Ascending aorta (tissue), 2 donors: ENCODE measurements around the gene DGKI. TPM values are rescaled to one million over a fixed set of nuclear protein-coding genes. Genes with fewer than 3 reads are reported as not detected.

ENCODE experiments used
- DNase-seq, 2 donors: peaks; one replicate each; pipeline ENCODE4 v3.0.0-alpha.2; 2019; ENCODE audit warnings: low spot score in 2 of 2
- H3K27ac ChIP-seq, 2 donors: fragments of 200-600 bp; sonication (generic); one replicate each; pipeline ENCODE4 v1.5.1; 2016 to 2017; ENCODE audit warnings: mild to moderate bottlenecking in 1 of 2
- H3K27me3 ChIP-seq: fragments of 200-600 bp; sonication (generic); one replicate; pipeline ENCODE4 v1.5.1; 2017
- H3K36me3 ChIP-seq, 2 donors: fragments of 200-600 bp; sonication (generic); one replicate each; pipeline ENCODE4 v1.5.1; 2016
- H3K4me1 ChIP-seq, 2 donors: fragments of 200-600 bp; sonication (generic); one replicate each; pipeline ENCODE4 v1.5.1; 2016 to 2017; ENCODE audit warnings: mild to moderate bottlenecking in 1 of 2
- H3K4me3 ChIP-seq, 2 donors: fragments of 200-600 bp; sonication (generic); one replicate each; pipeline ENCODE4 v1.5.1; 2016 to 2017; ENCODE audit warnings: mild to moderate bottlenecking in 1 of 2
- H3K9me3 ChIP-seq, 2 donors: fragments of 200-600 bp; sonication (generic); one replicate each; pipeline ENCODE4 v1.5.1; 2016
- intact Hi-C: fragments of 100-400 bp; cut with DNase I; formaldehyde crosslinking; loops from one replicate; pipeline ENCODE4 v1.15.1; 2023
- total RNA-seq: library from RNA; depleted of rRNA; stranded (reverse); fragments of >200 nt; gene quantifications from one replicate; pipeline ENCODE4 v1.1.0, GENCODE V29; 2016
- TF ChIP-seq, protein P1 (sequence below), 3 experiments: fragments of 200-600 bp in 2 of 3; fragments of 450-650 bp in 1 of 3; sonication (generic) in 2 of 3; IDR thresholded peaks; one replicate each; pipeline ENCODE4 v1.5.1; 2016 to 2019; ENCODE audit warnings: antibody characterized with exemption in 3 of 3, mild to moderate bottlenecking in 1 of 3, moderate library complexity in 1 of 3

The DGKI gene
- total RNA-seq, 1 donor from 2014 or later = 13.4 TPM

DNA sequence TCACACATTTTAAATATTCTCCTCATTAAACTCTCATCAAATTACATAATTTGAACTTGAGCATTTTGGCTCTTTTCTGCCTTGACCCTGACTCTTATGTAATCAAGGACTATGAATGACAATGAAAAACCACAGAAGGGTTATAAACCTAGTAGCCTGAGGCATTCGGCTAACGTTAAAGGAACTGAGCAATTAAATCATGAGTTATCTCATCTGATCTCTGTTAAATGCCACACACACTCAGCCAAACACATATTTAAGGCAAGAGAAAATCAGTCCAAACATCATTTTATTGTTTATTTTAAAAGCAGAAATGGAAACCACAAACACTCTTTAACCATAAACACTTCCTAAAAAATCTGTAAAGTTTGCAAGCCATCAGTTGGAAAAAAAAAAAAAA is 204.3 kb downstream of the DGKI start:
- Histone ChIP-seq H3K9me3 (no peaks in the 10 kb centered on the region), H3K27ac (no peak overlapping the region), H3K4me3 (no peak overlapping the region), H3K27me3 (no peaks in the 10 kb centered on the region), H3K36me3 (no peaks in the 10 kb centered on the region), H3K4me1 (no peaks in the 10 kb centered on the region)
- TF ChIP-seq, protein P1, sequence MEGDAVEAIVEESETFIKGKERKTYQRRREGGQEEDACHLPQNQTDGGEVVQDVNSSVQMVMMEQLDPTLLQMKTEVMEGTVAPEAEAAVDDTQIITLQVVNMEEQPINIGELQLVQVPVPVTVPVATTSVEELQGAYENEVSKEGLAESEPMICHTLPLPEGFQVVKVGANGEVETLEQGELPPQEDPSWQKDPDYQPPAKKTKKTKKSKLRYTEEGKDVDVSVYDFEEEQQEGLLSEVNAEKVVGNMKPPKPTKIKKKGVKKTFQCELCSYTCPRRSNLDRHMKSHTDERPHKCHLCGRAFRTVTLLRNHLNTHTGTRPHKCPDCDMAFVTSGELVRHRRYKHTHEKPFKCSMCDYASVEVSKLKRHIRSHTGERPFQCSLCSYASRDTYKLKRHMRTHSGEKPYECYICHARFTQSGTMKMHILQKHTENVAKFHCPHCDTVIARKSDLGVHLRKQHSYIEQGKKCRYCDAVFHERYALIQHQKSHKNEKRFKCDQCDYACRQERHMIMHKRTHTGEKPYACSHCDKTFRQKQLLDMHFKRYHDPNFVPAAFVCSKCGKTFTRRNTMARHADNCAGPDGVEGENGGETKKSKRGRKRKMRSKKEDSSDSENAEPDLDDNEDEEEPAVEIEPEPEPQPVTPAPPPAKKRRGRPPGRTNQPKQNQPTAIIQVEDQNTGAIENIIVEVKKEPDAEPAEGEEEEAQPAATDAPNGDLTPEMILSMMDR (IDR thresholded peaks at IDR 0.05) = no peak
- intact Hi-C loops = no loop called here
- no peak for DNase-seq

DNA sequence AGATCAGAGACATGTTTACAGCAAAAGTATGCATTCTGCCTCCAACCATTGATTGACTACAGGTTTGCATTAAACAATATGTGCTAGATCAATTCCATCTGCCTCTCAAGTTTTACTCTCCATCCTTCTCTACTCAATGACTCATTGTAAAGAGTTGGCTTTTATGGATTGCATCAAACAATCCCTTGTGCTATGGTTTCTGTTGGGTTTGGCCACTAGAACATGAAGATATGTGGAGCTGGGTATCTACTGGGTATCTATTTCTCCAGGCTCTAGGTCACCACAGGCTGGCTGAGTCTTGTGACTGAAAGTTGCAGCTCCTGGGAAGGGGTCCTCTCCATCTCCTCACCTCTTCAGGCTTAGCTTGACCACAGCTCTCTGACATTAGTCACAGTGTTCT is 204.7 kb downstream of the DGKI start:
- Histone ChIP-seq H3K27ac (no peak overlapping the region), H3K9me3 (no peaks in the 10 kb centered on the region), H3K36me3 (no peaks in the 10 kb centered on the region), H3K4me1 (no peaks in the 10 kb centered on the region), H3K27me3 (no peaks in the 10 kb centered on the region), H3K4me3 (no peak overlapping the region)
- TF ChIP-seq, protein P1 (IDR thresholded peaks at IDR 0.05) = no peak
- DNase-seq = no peak
- intact Hi-C loops = no loop called here

- H3K9me3 ChIP-seq = no peaks in the 10 kb centered on the region
- H3K4me3 ChIP-seq = no peak overlapping the region
- no peaks in the 10 kb centered on the region for H3K4me1 ChIP-seq
- no peak for DNase-seq
- intact Hi-C loops = no loop called here
- no peak overlapping the region for H3K27ac ChIP-seq
- TF ChIP-seq, protein P1 (IDR thresholded peaks at IDR 0.05) = no peak
- no peaks in the 10 kb centered on the region for H3K36me3 ChIP-seq
- no peaks in the 10 kb centered on the region for H3K27me3 ChIP-seq
These were observed 210.4 kb downstream of the DGKI start for GRCh38 chr7:137636376-137636775.

- H3K27me3 ChIP-seq = no peaks in the 10 kb centered on the region
- TF ChIP-seq, protein P1 (IDR thresholded peaks at IDR 0.05) = no peak
- no peak overlapping the region for H3K27ac ChIP-seq
- no peaks in the 10 kb centered on the region for H3K4me1 ChIP-seq
- no peaks in the 10 kb centered on the region for H3K9me3 ChIP-seq
- DNase-seq = no peak
- no peak overlapping the region for H3K4me3 ChIP-seq
- no peaks in the 10 kb centered on the region for H3K36me3 ChIP-seq
- intact Hi-C loops = no loop called here
These were observed 210.9 kb downstream of the DGKI start for GRCh38 chr7:137635874-137636273.

DNA sequence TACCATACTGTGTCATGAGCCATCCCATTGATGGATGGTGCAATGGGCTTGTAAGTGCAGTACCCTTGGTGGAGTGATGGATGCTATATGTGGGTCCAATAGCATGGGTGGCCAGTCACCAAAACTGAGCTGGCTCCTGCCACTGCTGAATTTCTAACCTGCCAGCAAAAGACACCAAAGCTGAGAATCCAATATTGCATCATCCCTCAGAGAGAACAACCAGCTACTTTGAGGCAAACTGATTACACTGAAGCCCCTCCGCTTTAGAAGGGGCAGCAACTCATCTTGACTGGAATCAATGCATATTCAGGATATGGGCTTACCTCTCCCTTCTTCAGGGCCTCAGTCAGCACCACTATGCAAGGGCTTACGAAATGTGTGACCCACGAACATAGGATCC is 211.6 kb downstream of the DGKI start:
- intact Hi-C loops = no loop called here
- DNase-seq = no peak
- Histone ChIP-seq H3K9me3 (no peaks in the 10 kb centered on the region), H3K4me1 (no peaks in the 10 kb centered on the region), H3K27ac (no peak overlapping the region), H3K36me3 (no peaks in the 10 kb centered on the region), H3K4me3 (no peak overlapping the region), H3K27me3 (no peaks in the 10 kb centered on the region)
- TF ChIP-seq, protein P1 (IDR thresholded peaks at IDR 0.05) = no peak

GRCh38 chr7:137634356-137634755 is 212.4 kb downstream of the DGKI start:
- no peaks in the 10 kb centered on the region for H3K9me3 ChIP-seq
- TF ChIP-seq, protein P1 (IDR thresholded peaks at IDR 0.05) = no peak
- no peaks in the 10 kb centered on the region for H3K36me3 ChIP-seq
- no peak overlapping the region for H3K27ac ChIP-seq
- no peaks in the 10 kb centered on the region for H3K4me1 ChIP-seq
- no peak overlapping the region for H3K4me3 ChIP-seq
- no peak for DNase-seq
- H3K27me3 ChIP-seq = no peaks in the 10 kb centered on the region
- intact Hi-C loops = no loop called here
